Measurements from ENCODE around the gene PMM2.
"Not testable (repeated sequence)": the region's sequence is repeated elsewhere in the genome, so short reads cannot be mapped to it uniquely, and the experiment has no call there.

Gene PMM2

DNA sequence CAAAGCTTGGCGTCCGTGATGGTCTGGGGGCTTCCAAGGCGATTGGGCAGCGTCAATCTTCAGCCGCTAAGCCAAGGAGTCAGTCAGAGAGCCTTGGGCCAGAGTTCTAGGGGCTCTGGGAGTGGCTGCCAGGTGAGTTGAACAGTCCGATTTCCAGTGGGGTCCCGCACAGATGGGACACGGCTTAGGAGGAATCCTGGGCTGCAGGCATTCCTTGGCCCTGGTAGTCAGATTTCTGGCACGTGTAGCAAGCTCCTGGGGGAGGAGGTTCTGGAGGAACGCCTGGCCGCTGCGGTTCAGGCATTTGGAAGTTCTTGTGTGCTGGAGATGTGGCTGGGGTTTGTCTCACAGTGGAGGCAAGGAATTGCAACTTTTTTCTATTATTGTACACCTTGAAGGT lies 45.7 kb downstream of the PMM2 start:
- H3K9me3 ChIP-seq; H3K27ac ChIP-seq; H3K27me3 ChIP-seq; H3K4me3 ChIP-seq (ENCODE audit: low read depth in 1 of 2, low read length in 1 of 2): not testable (repeated sequence)
- Histone ChIP-seq H3K4me1 (ENCODE audit: control insufficient read depth in 1 of 2, insufficient read depth in 1 of 2, low read depth in 1 of 2, low read length in 1 of 2) (peaks cover 18 to 21% of the 10 kb centered on the region in 2 experiments), H3K36me3 (peaks cover 14% of the 10 kb centered on the region)

DNA sequence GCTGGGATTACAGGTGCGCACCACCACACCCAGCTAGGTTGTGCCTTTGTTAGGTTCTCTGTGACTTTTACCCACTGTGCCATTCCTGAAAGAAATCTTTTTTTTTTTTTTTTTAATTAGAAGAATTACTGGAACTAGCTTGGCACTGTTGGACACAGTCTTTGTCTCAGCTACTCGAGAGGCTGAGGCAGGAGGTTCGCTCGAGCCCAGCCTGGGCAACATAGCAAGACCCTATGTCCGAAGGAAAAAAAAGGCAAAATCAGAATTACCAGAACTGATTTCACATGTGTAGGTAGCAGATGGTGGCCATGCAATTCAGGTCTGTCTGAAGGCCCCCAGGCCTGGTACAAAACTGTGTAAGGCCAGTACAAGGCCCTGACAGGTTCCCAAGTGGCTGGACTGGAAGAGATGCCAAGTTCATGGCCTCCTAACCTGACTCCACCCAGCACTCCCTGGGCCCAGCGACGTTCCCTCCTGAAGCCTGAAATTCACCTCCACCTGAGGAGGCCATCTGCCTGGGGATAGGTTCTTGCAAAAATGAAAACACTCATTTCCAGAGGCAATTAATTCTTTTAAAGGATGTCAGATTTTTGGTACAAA lies 48.2 kb downstream of the PMM2 start:
- Histone ChIP-seq H3K36me3 (peaks cover 28% of the 10 kb centered on the region), H3K27ac (no peak overlapping the region), H3K9me3 (no peaks in the 10 kb centered on the region), H3K27me3 (no peaks in the 10 kb centered on the region), H3K4me1 (ENCODE audit: control insufficient read depth in 1 of 2, insufficient read depth in 1 of 2, low read depth in 1 of 2, low read length in 1 of 2) (peaks cover 34 to 35% of the 10 kb centered on the region in 2 experiments), H3K4me3 (ENCODE audit: low read depth in 1 of 2, low read length in 1 of 2) (no peak overlapping the region)
- TF ChIP-seq, protein P1, sequence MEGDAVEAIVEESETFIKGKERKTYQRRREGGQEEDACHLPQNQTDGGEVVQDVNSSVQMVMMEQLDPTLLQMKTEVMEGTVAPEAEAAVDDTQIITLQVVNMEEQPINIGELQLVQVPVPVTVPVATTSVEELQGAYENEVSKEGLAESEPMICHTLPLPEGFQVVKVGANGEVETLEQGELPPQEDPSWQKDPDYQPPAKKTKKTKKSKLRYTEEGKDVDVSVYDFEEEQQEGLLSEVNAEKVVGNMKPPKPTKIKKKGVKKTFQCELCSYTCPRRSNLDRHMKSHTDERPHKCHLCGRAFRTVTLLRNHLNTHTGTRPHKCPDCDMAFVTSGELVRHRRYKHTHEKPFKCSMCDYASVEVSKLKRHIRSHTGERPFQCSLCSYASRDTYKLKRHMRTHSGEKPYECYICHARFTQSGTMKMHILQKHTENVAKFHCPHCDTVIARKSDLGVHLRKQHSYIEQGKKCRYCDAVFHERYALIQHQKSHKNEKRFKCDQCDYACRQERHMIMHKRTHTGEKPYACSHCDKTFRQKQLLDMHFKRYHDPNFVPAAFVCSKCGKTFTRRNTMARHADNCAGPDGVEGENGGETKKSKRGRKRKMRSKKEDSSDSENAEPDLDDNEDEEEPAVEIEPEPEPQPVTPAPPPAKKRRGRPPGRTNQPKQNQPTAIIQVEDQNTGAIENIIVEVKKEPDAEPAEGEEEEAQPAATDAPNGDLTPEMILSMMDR (IDR thresholded peaks at IDR 0.05): no peak

DNA sequence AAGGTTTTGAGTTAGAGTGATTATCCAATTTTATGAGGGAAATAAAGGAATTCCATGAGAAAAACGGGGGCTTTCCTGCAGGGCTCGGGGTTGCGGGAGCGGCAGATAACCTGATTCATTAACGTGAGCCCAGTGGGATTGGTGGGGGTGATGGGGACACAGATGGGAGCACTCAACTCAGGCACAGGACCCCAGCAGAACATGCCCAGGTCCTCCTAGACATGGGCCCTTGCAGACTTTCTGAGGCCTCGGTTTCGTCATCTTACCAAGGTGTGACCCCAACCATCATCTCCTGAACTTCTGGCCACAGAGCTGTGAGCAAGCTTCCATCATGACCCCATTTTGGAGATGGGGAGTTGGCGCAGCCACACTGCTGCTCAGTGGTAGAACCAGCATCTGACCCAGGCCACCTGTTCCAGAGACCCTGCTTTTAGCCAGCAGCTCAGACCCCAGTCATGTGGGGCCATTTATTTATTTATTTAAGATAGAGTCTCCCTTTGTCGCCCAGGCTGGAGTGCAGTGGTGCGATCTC lies 48.8 kb downstream of the PMM2 start:
- Histone ChIP-seq H3K4me3 (ENCODE audit: low read depth in 1 of 2, low read length in 1 of 2) (no peak overlapping the region), H3K27me3 (no peaks in the 10 kb centered on the region), H3K36me3 (peaks cover 28% of the 10 kb centered on the region), H3K27ac (no peak overlapping the region), H3K4me1 (ENCODE audit: control insufficient read depth in 1 of 2, insufficient read depth in 1 of 2, low read depth in 1 of 2, low read length in 1 of 2) (peaks cover 34 to 40% of the 10 kb centered on the region in 2 experiments), H3K9me3 (no peaks in the 10 kb centered on the region)
- TF ChIP-seq, protein P1 (IDR thresholded peaks at IDR 0.05): no peak

DNA sequence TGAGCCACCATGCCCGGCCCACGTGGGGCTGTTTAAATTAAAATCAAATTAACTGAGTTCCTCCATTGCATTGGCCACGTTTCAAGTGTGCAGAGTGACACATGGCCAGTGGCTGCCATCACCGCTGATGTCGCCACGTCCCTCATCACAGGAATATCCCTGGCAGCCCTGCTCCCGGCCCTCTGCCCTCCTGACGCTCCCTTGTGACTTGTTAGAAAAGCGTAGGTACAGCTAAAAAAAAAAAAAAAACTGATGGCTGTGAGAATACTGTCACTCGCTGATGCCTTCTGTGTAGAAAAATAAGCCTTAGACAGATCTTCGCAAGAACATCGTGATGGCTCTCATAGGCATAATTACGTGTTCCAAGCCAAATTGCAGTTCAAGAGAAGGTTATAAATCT lies 49.5 kb downstream of the PMM2 start:
- Histone ChIP-seq H3K9me3 (no peaks in the 10 kb centered on the region), H3K4me3 (ENCODE audit: low read depth in 1 of 2, low read length in 1 of 2) (no peak overlapping the region), H3K27ac (no peak overlapping the region), H3K4me1 (ENCODE audit: control insufficient read depth in 1 of 2, insufficient read depth in 1 of 2, low read depth in 1 of 2, low read length in 1 of 2) (peaks cover 32 to 36% of the 10 kb centered on the region in 2 experiments), H3K27me3 (no peaks in the 10 kb centered on the region), H3K36me3 (peaks cover 31% of the 10 kb centered on the region)
- TF ChIP-seq, protein P1 (IDR thresholded peaks at IDR 0.05): no peak

DNA sequence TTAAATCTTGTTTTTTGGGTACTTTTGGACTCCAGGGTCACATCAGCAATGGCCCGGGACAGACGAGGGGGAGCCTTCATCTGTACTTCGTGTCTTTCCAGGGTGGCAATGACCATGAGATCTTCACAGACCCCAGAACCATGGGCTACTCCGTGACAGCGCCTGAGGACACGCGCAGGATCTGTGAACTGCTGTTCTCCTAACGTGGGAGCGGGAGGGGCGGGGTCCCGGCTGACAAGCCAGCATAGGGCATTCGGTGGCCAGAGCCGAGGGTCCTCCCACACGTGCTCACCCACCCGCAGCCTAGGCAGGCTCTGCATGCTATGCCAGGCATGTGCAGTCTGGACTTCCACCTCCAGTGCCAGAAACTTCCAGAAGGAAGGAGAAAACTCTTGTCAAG lies 50.0 kb downstream of the PMM2 start:
- Histone ChIP-seq H3K27me3 (no peaks in the 10 kb centered on the region), H3K4me3 (ENCODE audit: low read depth in 1 of 2, low read length in 1 of 2) (no peak overlapping the region), H3K27ac (no peak overlapping the region), H3K4me1 (ENCODE audit: control insufficient read depth in 1 of 2, insufficient read depth in 1 of 2, low read depth in 1 of 2, low read length in 1 of 2) (peaks cover 27 to 32% of the 10 kb centered on the region in 2 experiments), H3K36me3 (peaks cover 36% of the 10 kb centered on the region), H3K9me3 (no peaks in the 10 kb centered on the region)
- TF ChIP-seq, protein P1 (IDR thresholded peaks at IDR 0.05): no peak

DNA sequence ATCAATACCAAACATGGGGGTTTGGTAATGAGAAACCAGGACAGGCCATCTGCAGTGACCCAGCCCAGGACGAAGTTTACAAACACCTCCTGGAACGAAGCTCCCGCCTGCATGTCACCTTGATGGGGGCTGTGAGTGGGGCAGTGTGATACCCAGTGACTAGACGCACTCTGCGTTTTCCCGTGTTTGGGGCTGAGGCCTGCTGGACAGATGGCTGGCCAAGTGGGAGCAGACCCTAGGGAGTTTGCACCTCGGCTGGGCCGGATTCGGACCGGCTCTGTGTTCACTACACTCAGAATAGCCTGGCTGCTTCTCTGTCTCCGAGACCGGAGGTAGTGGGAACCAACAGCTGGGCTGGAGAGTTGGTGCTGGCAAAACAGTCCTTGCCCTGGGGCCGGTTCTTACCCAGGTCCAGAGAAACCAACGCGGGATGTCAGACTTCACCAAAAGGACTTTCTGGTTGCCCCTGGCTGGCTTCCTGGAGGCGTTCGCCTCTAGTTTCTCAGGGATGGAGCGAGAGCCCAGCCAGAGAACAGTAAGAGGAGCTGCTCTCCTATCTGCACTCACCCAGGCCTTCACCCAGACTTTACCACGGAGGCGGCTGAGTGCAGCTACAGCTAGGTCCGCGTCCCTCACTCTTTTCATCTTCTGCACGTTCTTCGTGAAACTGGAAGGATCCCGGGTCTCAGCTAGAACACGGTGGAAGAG lies 50.7 kb downstream of the PMM2 start:
- Histone ChIP-seq H3K4me3 (ENCODE audit: low read depth in 1 of 2, low read length in 1 of 2) (no peak overlapping the region), H3K27ac (peak overlapping the region; percentile 79), H3K9me3 (no peaks in the 10 kb centered on the region), H3K36me3 (peaks cover 43% of the 10 kb centered on the region), H3K4me1 (ENCODE audit: control insufficient read depth in 1 of 2, insufficient read depth in 1 of 2, low read depth in 1 of 2, low read length in 1 of 2) (peaks cover 23 to 27% of the 10 kb centered on the region in 2 experiments), H3K27me3 (no peaks in the 10 kb centered on the region)
- TF ChIP-seq, protein P1 (IDR thresholded peaks at IDR 0.05): no peak

Measured in neutrophil (primary cell).